ENCODE measurements around the gene TCERG1L.

Gene TCERG1L

GRCh38 chr10:131221632-131222277 lies 89.8 kb downstream of the TCERG1L start:
- no peak for DNase-seq

- DNase-seq = no peak
Observed at GRCh38 chr10:131220601-131221171, 90.8 kb downstream of the TCERG1L start.

GRCh38 chr10:131219955-131220489 lies 91.5 kb downstream of the TCERG1L start:
- DNase-seq = no peak

GRCh38 chr10:131219584-131219886 lies 92.0 kb downstream of the TCERG1L start:
- DNase-seq = no peak

- DNase-seq = no peak
Observed at GRCh38 chr10:131218811-131219583, 92.5 kb downstream of the TCERG1L start.

- no peak for DNase-seq
Observed at GRCh38 chr10:131216681-131217230, 94.8 kb downstream of the TCERG1L start.

GRCh38 chr10:131215776-131216175 lies 95.7 kb downstream of the TCERG1L start:
- no peak for DNase-seq

- no peak for DNase-seq
Observed at GRCh38 chr10:131214521-131215244, 96.8 kb downstream of the TCERG1L start.

- no peak for DNase-seq
Observed at GRCh38 chr10:131213741-131214505, 97.6 kb downstream of the TCERG1L start.

GRCh38 chr10:131212763-131213325 lies 98.7 kb downstream of the TCERG1L start:
- DNase-seq = no peak

- no peak for DNase-seq
Observed at GRCh38 chr10:131211965-131212619, 99.4 kb downstream of the TCERG1L start.

- no peak for DNase-seq
Observed at GRCh38 chr10:131211559-131211958, 100.0 kb downstream of the TCERG1L start.

- DNase-seq = no peak
Observed at GRCh38 chr10:131211146-131211545, 100.4 kb downstream of the TCERG1L start.

GRCh38 chr10:131210181-131210580 lies 101.3 kb downstream of the TCERG1L start:
- no peak for DNase-seq

- no peak for DNase-seq
Observed at GRCh38 chr10:131207584-131208532, 103.7 kb downstream of the TCERG1L start.

- DNase-seq = no peak
Observed at GRCh38 chr10:131207176-131207575, 104.3 kb downstream of the TCERG1L start.

- DNase-seq = no peak
Observed at GRCh38 chr10:131206111-131206995, 105.2 kb downstream of the TCERG1L start.

- no peak for DNase-seq
Observed at GRCh38 chr10:131205556-131205955, 106.0 kb downstream of the TCERG1L start.

Data from bone marrow (tissue), 2 donors.